Stimulated activated CD8-positive, alpha-beta memory T cell treated with anti-CD3 and anti-CD28 coated beads, Interleukin-2, amount 100 ng/mL, for 48 hours (primary cell): ENCODE results near the gene CHRNE.

Experiments
- DNase-seq, 2 donors: peaks; one replicate each; pipeline ENCODE4 v3.0.0-alpha.2; 2020; ENCODE audit warnings: low read depth in 2 of 2

The CHRNE gene

GRCh38 chr17:4903051-4903818, at the start of gene CHRNE:
Gene CHRNE, minus strand, starts transcription at chr17:4903098. Its CDS starts 35 bp downstream, at chr17:4903063.
- peak; percentile 49 to 72 for DNase-seq

GRCh38 chr17:4951486-4951885, 48.6 kb upstream of the CHRNE start:
- DNase-seq = no peak

GRCh38 chr17:4950746-4951204, 47.9 kb upstream of the CHRNE start, which contains the start of gene ENO3:
Gene ENO3, plus strand, starts transcription at chr17:4951119. Its CDS starts 711 bp downstream, at chr17:4951830.
- DNase-seq = no peak

GRCh38 chr17:4950075-4950745, 47.3 kb upstream of the CHRNE start:
- peak in 1 of 2 donors; percentile 27 for DNase-seq

GRCh38 chr17:4949321-4950074, 46.6 kb upstream of the CHRNE start:
- DNase-seq = peak; percentile 66 to 79

- peak; percentile 70 to 72 for DNase-seq
These were observed 46.0 kb upstream of the CHRNE start for GRCh38 chr17:4948931-4949320.

- DNase-seq = peak; percentile 81 to 88
These were observed 45.5 kb upstream of the CHRNE start, which contains the start of gene PFN1 for GRCh38 chr17:4948166-4948930. Gene PFN1, minus strand, starts transcription at chr17:4948530. Its CDS starts 136 bp downstream, at chr17:4948394.

- peak; percentile 53 to 67 for DNase-seq
These were observed 44.7 kb upstream of the CHRNE start for GRCh38 chr17:4947411-4948165.

- DNase-seq = no peak
These were observed 44.1 kb upstream of the CHRNE start for GRCh38 chr17:4947010-4947410.

GRCh38 chr17:4946312-4946976, 43.5 kb upstream of the CHRNE start:
- DNase-seq = no peak

- DNase-seq = no peak
These were observed 43.0 kb upstream of the CHRNE start for GRCh38 chr17:4945944-4946280.

- peak; percentile 73 to 83 for DNase-seq
These were observed 42.5 kb upstream of the CHRNE start for GRCh38 chr17:4945176-4945943.

GRCh38 chr17:4944554-4945175, 41.8 kb upstream of the CHRNE start:
- peak; percentile 21 to 28 for DNase-seq

- DNase-seq = peak in 1 of 2 donors; percentile 35
These were observed 41.3 kb upstream of the CHRNE start for GRCh38 chr17:4944163-4944553.

- no peak for DNase-seq
These were observed 40.0 kb upstream of the CHRNE start for GRCh38 chr17:4942760-4943508.

- DNase-seq = no peak
These were observed 38.4 kb upstream of the CHRNE start for GRCh38 chr17:4941319-4941610.

GRCh38 chr17:4940555-4941318, 37.8 kb upstream of the CHRNE start:
- DNase-seq = peak; percentile 23 to 39
